GM19452 (cell line): ENCODE data around the gene SUPT6H.
A peak's percentile ranks its signal among the peaks of the same experiment; 100 is the strongest.
"Not testable (repeated sequence)": the region's sequence is repeated elsewhere in the genome, so short reads cannot be mapped to it uniquely, and the experiment has no call there.

Experiments used
- ATAC-seq: cut with Tn5 transposase; IDR thresholded peaks from one replicate; pipeline ENCODE4 v1.9.1; 2021; ENCODE audit not compliant: unreplicated experiment

SUPT6H gene

GRCh38 chr17:28717578-28718332 is 55.8 kb downstream of the SUPT6H start, which contains the start of gene RAB34:
Gene RAB34 (minus strand): TSS chr17:28717868. CDS start chr17:28717266, 602 bp downstream.
- no peak for ATAC-seq

DNA sequence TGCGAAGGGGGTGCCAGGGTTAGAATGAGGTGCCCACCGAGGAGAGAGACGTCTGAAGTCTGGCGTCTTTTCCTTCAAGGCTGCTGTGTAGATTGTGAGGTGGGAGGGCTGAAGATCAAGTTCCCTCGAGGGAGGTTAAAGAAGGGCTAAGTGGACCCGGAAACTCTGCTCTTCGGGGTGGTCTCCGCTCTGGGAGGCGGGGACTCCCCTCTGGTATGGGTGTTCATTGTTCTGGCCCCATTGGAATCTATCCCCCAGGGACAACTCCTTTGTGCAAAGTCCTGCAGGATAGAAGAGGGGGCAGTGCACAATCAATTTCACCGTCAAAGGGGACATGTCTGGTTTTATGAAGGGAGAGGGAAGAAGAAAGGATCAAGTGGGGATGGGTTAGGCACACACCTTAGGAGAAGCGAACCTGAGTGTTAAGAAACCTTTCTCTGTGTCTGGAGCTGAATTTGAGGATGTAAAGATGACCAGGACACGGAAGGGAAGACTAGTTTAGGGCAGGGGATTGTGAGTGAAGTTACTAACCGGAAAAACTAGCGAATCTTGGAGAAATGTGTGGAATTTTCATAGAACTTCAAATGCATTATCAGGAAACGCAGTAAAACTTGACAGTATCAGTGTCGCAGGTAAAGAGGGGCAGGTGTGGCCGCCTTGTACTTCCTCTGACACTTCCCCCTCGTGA is 56.5 kb downstream of the SUPT6H start:
- ATAC-seq = no peak

DNA sequence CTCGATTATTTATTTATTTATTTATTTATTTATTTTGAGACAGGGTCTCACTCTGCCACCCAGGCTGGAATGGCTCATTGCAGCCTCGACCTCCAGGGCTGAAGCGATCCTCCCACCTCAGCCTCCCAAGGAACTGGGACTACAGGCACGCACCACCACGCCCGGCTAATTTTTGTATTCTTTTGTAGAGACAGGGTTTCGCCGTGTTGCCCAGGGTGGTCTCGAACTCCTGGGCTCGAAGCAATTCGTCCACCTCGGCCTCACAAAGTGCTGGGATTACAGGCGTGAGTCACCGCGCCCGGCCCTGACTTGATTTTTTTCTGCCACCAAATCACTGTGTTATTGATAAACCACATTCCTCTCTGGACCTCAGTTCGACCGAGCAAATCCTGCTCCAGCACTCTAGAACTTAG is 57.0 kb downstream of the SUPT6H start:
- peak; percentile 6 for ATAC-seq

GRCh38 chr17:28720247-28720996 is 58.4 kb downstream of the SUPT6H start:
- ATAC-seq = no peak

DNA sequence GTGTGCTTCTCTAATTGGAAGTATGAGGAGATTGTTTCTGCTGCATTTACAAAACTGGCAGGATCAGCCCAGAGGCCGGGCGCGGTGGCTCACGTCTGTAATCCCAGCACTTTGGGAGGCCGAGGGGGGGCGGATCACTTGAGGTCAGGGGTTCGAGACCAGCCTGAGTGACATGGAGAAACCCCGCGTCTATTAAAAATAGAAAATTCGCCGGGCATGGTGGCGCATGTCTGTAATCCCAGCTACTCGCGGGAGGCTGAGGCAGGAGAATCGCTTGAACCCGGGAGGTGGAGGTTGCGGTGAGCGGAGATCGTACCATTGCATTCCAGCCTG is 59.0 kb downstream of the SUPT6H start:
- ATAC-seq = not testable (repeated sequence)

DNA sequence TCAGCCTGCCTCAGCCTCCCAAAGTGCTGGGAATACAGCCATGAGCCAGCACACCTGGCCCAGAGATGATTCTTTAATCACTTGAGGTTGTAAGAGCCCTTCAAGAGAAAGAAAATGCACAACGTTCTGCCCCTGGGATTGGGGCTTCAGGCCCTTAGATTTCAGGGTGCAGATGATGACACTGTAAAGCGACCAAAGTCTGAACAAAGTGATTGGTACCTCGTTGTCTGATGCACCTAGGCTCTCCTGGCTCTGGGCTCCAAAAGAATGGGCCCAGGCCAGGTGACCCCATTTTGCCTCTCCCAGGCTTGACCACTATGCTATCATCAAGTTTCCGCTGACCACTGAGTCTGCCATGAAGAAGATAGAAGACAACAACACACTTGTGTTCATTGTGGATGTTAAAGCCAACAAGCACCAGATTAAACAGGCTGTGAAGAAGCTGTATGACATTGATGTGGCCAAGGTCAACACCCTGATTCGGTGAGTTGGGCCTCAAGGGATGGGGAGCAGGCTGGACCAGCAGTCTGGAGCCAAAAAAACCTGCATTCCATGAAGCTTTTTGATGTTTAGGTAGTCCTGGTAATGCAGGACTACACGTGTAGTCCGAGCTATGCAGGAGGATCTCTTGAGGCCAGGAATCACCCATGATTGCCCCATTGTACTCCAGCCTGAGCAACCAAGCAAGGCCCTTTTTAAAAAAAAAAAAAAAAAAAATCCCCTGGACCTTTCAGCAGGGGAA is 60.6 kb downstream of the SUPT6H start:
- ATAC-seq = no peak

DNA sequence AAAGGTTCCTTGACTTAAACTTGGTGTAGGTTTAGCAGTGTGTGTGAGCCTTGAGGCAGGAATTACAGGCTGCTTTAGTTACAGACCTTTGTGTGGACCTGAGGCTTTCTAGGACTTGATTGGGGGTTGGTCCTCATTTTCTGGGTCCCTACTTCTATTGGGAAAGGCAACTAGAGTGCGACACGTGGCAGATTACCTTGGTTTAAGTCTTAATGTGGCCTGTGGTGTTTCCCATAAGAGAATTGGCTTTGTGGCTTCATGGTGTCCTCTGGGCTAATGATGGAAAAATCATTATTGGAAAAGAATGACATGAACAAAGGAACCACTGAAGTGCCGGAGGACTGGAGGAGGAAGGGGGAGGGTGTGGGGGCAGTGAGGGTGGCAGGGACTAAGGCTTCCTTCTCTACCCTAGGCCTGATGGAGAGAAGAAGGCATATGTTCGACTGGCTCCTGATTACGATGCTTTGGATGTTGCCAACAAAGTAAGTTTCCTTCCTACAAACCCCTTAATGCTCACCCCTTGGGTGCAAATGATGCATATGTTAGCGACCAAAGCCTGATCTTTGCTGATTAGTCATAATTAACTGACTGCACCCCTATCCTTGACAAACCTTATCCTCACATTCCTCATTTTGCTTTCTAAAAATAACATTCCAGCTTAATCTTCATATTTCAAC is 61.3 kb downstream of the SUPT6H start:
- ATAC-seq = no peak

DNA sequence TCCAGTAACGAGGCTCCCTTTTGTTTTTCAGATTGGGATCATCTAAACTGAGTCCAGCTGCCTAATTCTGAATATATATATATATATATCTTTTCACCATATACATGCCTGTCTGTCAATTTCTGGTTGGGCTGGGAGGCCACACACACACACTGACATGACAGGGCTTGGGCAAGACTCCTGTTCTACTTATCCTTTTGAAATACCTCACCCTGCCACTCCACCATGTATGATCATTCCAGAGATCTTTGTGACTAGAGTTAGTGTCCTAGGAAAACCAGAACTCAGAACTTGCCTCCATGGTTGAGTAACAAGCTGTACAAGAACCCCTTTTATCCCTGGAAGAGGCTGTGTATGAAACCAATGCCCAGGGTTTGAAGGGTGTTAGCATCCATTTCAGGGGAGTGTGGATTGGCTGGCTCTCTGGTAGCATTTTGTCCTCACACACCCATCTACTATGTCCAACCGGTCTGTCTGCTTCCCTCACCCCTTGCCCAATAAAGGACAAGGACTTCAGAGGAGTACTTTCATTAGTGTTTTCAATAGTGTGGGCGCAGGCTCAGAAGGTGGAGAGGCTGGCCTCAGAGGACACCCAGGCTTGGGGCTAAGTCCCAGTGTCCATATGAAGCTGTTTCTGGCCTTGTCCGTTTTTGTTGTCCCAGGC is 62.0 kb downstream of the SUPT6H start:
- not testable (repeated sequence) for ATAC-seq

GRCh38 chr17:28724500-28725165 is 62.6 kb downstream of the SUPT6H start:
- no peak for ATAC-seq

DNA sequence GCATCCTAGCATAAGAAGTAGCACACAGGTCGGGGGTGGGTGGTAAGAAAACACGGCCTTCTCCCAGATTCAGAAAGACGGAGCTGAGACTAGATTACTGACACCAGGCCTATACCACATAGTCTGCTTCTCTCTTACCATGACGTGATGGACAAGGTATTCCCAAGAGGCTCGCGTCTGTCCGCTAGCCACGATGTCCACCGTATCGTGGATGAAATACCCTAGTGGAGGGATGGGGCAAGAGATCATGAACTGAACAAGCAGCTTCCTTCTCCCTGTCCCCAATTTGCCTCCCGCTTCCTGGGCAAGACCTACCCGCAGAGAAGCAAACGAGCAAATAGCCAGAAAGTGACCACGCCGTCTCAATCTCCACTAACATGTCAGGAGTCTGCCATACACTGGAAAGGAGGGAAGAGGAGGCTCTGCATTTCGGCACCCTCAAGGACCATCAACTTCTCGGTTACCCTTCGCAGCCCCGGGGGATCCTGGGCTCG is 63.2 kb downstream of the SUPT6H start:
- ATAC-seq = no peak

DNA sequence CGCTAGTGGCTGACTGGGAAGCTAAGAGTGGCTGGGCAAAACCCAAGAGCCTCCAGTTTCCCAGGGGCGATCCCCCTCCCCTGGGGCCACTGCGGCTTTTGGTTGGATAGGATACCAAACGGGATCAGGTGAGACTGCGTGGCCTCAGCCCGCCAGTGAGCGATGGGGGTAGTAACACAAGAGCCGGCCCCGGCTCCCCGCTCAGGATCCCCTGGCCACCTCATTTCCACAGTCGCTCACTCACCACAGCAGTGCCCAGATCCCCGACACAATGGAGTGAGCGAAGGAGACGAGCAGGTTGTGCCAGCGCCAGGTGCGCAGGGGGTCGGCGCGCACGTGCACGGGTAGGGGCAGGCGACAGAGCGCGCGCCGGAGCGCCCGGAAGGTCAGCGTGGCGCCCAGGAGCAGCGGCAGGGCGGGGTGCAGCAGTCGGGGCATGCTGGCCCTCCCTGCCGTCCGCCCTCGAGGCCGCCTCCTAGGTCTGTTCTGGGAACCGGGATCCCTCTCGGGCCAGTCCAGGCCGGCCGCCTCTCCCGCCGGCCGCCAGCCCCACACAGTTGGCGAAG is 63.7 kb downstream of the SUPT6H start:
- ATAC-seq = no peak

- no peak for ATAC-seq
These were observed 64.2 kb downstream of the SUPT6H start, which contains the start of gene TLCD1 for GRCh38 chr17:28726226-28726626. Gene TLCD1 (minus strand): TSS chr17:28726233. CDS start chr17:28726097, 136 bp downstream.

- peak; percentile 32 for ATAC-seq
These were observed 64.9 kb downstream of the SUPT6H start for GRCh38 chr17:28726627-28727491.

DNA sequence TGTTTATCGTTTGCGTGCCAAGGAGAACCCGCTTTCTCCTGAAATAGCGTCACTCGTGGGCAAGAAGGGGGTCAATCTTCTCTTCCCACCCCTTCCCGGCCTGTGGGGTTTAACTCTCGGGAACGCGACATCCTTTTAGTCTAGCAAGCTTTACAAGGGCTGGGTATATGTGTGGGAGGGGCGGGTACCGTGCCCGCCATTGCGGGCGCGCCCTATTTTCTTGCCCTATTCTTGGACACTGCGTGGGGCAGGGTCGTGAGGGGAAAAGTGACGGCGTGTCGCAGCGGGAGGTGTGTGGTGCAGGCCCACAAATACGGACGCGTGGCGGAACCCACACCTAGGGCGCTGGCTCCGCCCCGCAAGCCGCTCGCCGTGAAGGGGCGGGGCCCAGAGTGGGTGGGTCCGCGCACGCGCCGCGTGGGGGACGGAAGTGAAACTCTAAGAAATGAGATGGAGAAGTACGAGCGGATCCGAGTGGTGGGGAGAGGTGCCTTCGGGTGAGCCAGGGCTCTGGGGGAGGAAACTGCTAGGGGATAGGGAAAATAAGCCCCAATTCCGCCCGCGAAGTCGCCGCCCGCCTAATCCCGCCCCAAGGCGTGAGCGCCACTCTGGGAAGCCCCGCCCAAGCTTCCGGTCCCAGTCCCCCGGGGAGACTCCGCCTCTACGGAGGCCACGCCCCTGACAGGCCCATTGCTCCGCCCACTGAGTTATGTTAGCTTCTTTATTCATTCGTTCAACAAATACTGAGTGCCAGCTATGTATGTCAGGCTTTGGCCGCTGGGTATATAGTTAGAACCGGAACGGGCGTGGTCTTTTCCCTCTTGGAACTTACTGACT is 66.6 kb downstream of the SUPT6H start, which contains the start of gene NEK8:
Gene NEK8 (plus strand): TSS at position 425 of the 837 bp plus-strand sequence. CDS start 26 bp downstream, at position 451.
- ATAC-seq = peak; percentile 37

GRCh38 chr17:28729950-28730330 is 67.9 kb downstream of the SUPT6H start:
- ATAC-seq = no peak

DNA sequence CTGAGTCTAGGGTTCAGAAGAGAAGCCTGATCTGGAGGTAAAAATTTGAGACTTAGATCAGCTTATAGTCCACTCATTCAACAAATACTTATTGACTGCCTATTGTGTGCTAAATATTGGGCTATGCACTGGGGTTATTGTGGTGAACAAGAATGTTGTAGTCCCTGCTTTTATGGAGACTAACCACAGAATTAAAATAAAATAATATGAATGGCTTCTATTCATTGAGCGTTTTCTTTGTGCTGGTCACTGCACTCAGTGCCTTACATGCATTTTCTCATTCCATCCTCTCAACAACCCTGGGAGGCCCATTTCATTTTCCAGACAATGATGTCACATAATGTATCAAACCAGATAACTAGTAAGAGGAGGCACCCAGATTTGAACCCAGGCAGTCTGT is 71.3 kb downstream of the SUPT6H start:
- no peak for ATAC-seq

DNA sequence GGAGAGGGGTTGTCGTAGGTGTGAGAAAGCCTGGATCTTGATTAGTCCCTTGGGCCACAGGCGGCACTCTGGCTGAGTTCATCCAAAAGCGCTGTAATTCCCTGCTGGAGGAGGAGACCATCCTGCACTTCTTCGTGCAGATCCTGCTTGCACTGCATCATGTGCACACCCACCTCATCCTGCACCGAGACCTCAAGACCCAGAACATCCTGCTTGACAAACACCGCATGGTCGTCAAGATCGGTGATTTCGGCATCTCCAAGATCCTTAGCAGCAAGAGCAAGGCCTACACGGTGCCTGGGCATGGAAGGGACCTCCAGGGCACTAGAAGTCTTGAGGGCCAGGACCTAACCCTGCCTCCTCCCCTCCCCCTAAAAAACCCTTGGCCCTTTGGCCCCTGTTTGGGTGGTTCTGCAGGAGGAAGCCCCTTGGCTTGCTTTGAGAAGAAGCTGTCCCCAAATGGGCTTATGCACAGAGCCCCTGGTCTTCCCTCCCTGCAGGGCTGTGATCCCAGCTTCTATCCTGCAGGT is 72.8 kb downstream of the SUPT6H start:
- ATAC-seq = no peak
